BJ (cell line): ENCODE results near the gene OR2F1. TPM values are rescaled to one million over a fixed set of nuclear protein-coding genes. Genes with fewer than 3 reads are reported as not detected.

ENCODE experiments used
- CTCF ChIA-PET: fragments of 350-600 bp; formaldehyde crosslinking; extraction: SDS; loops from one replicate; lab custom pipeline; 2021; ENCODE audit warnings: antibody characterized with exemption, inconsistent platforms; lab: Yijun Ruan, JAX
- POLR2A ChIA-PET: fragments of 300-600 bp; sonication (Branson Sonifier 250); formaldehyde crosslinking; extraction: SDS; loops from one replicate; lab custom pipeline; 2021; ENCODE audit warnings: antibody characterized with exemption; lab: Charles Lee
- DNase-seq: peaks from one replicate; pipeline ENCODE4 v3.0.0-alpha.2; 2011; ENCODE audit warnings: low read depth
- H3K27me3 ChIP-seq: 2 replicates; pipeline ENCODE4 v1.6.0; 2011; ENCODE audit warnings: low read length; ENCODE audit not compliant: control insufficient read depth, insufficient read depth
- H3K36me3 ChIP-seq: 2 replicates; pipeline ENCODE4 v1.5.1; 2011; ENCODE audit warnings: low read length; ENCODE audit not compliant: control insufficient read depth, insufficient read depth
- H3K4me3 ChIP-seq: 2 replicates; pipeline ENCODE4 v1.5.1; 2011; ENCODE audit warnings: low read depth, mild to moderate bottlenecking, control low read depth, low read length
- CTCF ChIP-seq: IDR thresholded peaks from 2 replicates; pipeline ENCODE4 v1.5.1; 2011; ENCODE audit warnings: low read depth, mild to moderate bottlenecking, control low read depth, inconsistent platforms, low read length, moderate library complexity; ENCODE audit not compliant: insufficient read depth
- polyA minus RNA-seq: library from RNA; depleted of rRNA, polyadenylated mRNA; stranded (reverse); fragments of >200 nt; gene quantifications from 2 replicates; pipeline ENCODE4 v1.2.3, GENCODE V29; 2011; rRNA and poly(A)+ RNA removed
- polyA plus RNA-seq: library from polyadenylated mRNA; depleted of rRNA; stranded (reverse); fragments of >200 nt; gene quantifications from 2 replicates; pipeline ENCODE4 v1.2.3, GENCODE V29; 2011; rRNA removed

Gene OR2F1
- polyA plus RNA-seq (not detected in 2 replicates), polyA minus RNA-seq (not detected in 2 replicates)

DNA sequence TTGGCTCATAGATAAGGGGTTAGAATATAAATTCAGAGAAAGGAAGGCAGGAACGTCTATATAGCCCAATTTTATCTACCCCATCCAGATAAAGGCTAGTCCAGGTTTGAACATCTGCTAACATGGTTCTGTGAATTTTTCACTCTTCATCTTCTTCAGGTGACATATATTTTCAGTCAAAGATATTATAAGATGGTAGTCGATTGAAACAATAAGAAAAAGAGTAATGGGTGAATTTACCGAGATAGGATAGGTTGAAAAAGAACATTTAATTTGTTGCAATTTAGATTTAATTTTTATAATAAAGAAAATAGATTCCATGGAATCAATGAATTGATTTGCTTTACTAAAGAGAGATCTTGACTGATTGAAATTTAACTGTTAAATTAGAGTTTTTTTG, at the start of gene OR2F1:
OR2F1 (plus strand) TSS at position 301 of the 400 bp plus-strand sequence. CDS start 5,127 bp downstream, outside the sequence.
- H3K4me3 ChIP-seq, result no peak within 1 kb of the TSS
- no peak for DNase-seq
- TF ChIP-seq CTCF, result no peak
- H3K36me3 ChIP-seq, result no peaks in the 10 kb centered on the region
- ChIA-PET POLR2A (no interaction called here), CTCF (no interaction called here)
- H3K27me3 ChIP-seq, result no peaks in the 10 kb centered on the region

GRCh38 chr7:143905509-143905908, 49.1 kb upstream of the OR2F1 start:
- no peaks in the 10 kb centered on the region for H3K36me3 ChIP-seq
- no peak overlapping the region for H3K4me3 ChIP-seq
- POLR2A ChIA-PET, result no interaction called here
- no peaks in the 10 kb centered on the region for H3K27me3 ChIP-seq
- DNase-seq, result no peak
- CTCF ChIA-PET, result interaction anchor here (0.8 to 1.3 kb wide), 3 partner anchors 9 to 107 kb away, joined by 3 read pairs; no protein-coding TSS in a partner anchor
- no peak for TF ChIP-seq CTCF

GRCh38 chr7:143906151-143906550, 48.5 kb upstream of the OR2F1 start:
- no peak for DNase-seq
- ChIA-PET POLR2A (no interaction called here), CTCF (interaction anchor here (0.8 to 1.3 kb wide), 2 partner anchors 22 to 106 kb away, joined by 3 read pairs; no protein-coding TSS in a partner anchor)
- Histone ChIP-seq H3K36me3 (no peaks in the 10 kb centered on the region), H3K27me3 (no peaks in the 10 kb centered on the region), H3K4me3 (no peak overlapping the region)
- TF ChIP-seq CTCF, result no peak

- CTCF ChIA-PET, result interaction anchor here (0.8 kb wide), 1 partner anchor 23 kb away, joined by 3 read pairs; no protein-coding TSS in a partner anchor
- POLR2A ChIA-PET, result no interaction called here
- DNase-seq, result no peak
- Histone ChIP-seq H3K36me3 (no peaks in the 10 kb centered on the region), H3K4me3 (no peak overlapping the region), H3K27me3 (no peaks in the 10 kb centered on the region)
- no peak for TF ChIP-seq CTCF
Observed at GRCh38 chr7:143906895-143907294, 47.7 kb upstream of the OR2F1 start.

- TF ChIP-seq CTCF, result no peak
- POLR2A ChIA-PET, result no interaction called here
- CTCF ChIA-PET, result no interaction called here
- no peaks in the 10 kb centered on the region for H3K27me3 ChIP-seq
- no peaks in the 10 kb centered on the region for H3K36me3 ChIP-seq
- DNase-seq, result no peak
- H3K4me3 ChIP-seq, result no peak overlapping the region
Observed at GRCh38 chr7:143908120-143908519, 46.5 kb upstream of the OR2F1 start.
